GM12878 (cell line): ENCODE data around the gene HEATR3. TPM values are rescaled to one million over a fixed set of nuclear protein-coding genes. Genes with fewer than 3 reads are reported as not detected.
A peak's percentile ranks its signal among the peaks of the same experiment; 100 is the strongest.

Source experiments
- ASH2L ChIP-seq: fragments of 300-600, 200-600 bp; sonication (generic); IDR thresholded peaks from 2 replicates; pipeline ENCODE4 v1.6.1; 2017; ENCODE audit warnings: low read depth, mild to moderate bottlenecking, borderline replicate concordance
- FOXM1 ChIP-seq: IDR thresholded peaks from 2 replicates; pipeline ENCODE4 v1.6.1; 2012; ENCODE audit warnings: low read depth, mild to moderate bottlenecking, inconsistent platforms, low read length, moderate library complexity
- HDGF ChIP-seq: fragments of 450-650 bp; IDR thresholded peaks from 2 replicates; pipeline ENCODE4 v1.6.1; 2016; ENCODE audit warnings: antibody characterized with exemption
- TBL1XR1 ChIP-seq: IDR thresholded peaks from 2 replicates; pipeline ENCODE4 v1.6.1; 2012; ENCODE audit warnings: low read depth, low read length, improper control_type of control experiment
- TCF12 ChIP-seq: IDR thresholded peaks from 2 replicates; pipeline ENCODE4 v1.6.1; 2011; ENCODE audit warnings: low read depth, mild to moderate bottlenecking, low read length
- ZNF622 ChIP-seq: fragments of 450-650 bp; IDR thresholded peaks from 2 replicates; pipeline ENCODE4 v1.6.1; 2017; ENCODE audit warnings: mild to moderate bottlenecking, inconsistent platforms
- polyA plus RNA-seq, 11 experiments: library from polyadenylated mRNA; depleted of rRNA in 4 of 11; unstranded in 6 of 11; stranded (reverse) in 5 of 11; fragments of >200 nt; fragmentation: Nextera tagmentation in 4 of 11; fragmentation: Illumina TruSeq in 1 of 11; extraction: Ambion mirVana in 4 of 11; extraction: Trizol in 1 of 11; gene quantifications; 1 replicate in 1 of 11; 2 replicates in 10 of 11; pipeline versions ENCODE4 v1.2.1 to v1.2.3, GENCODE V29; 2011 to 2016; ENCODE audit warnings: inconsistent platforms in 2 of 11, missing spikeins in 2 of 11, low read depth in 1 of 11
- total RNA-seq, 4 experiments: library from RNA; depleted of rRNA in 3 of 4; stranded (reverse); fragments of >200 nt in 3 of 4; fragmentation: Illumina TruSeq in 1 of 4; extraction: Trizol in 1 of 4; gene quantifications; 2 replicates each; pipeline versions ENCODE4 v1.2.1 to v1.2.3, GENCODE V29; 2013 to 2021
- TF ChIP-seq, protein P1 (sequence below): fragments of 450-650 bp; formaldehyde crosslinking; IDR thresholded peaks from 2 replicates; pipeline ENCODE4 v1.5.0; 2022; ENCODE audit warnings: mild to moderate bottlenecking, missing genetic modification characterization
- TF ChIP-seq, protein P2 (sequence below): fragments of 450-650 bp; formaldehyde crosslinking; IDR thresholded peaks from 2 replicates; pipeline ENCODE4 v1.4.0; 2022; ENCODE audit warnings: mild to moderate bottlenecking, moderate library complexity
- TF ChIP-seq, protein P3 (sequence below): fragments of 450-650 bp; formaldehyde crosslinking; IDR thresholded peaks from 2 replicates; pipeline ENCODE4 v1.4.0; 2020; ENCODE audit warnings: mild to moderate bottlenecking, moderate library complexity
- TF ChIP-seq, protein P4 (sequence below): fragments of 450-650 bp; IDR thresholded peaks from 2 replicates; pipeline ENCODE4 v1.6.1; 2017; ENCODE audit warnings: antibody characterized with exemption, mild to moderate bottlenecking, moderate library complexity
- TF ChIP-seq, protein P5 (sequence below): fragments of 450-650 bp; IDR thresholded peaks from 2 replicates; pipeline ENCODE4 v1.6.1; 2016; ENCODE audit warnings: mild to moderate bottlenecking
- TF ChIP-seq, protein P6 (sequence below): fragments of 150-350 bp; IDR thresholded peaks from 2 replicates; pipeline ENCODE4 v1.6.1; 2014; ENCODE audit warnings: mild to moderate bottlenecking, low read depth, low read length
- TF ChIP-seq, protein P7 (sequence below): IDR thresholded peaks from 2 replicates; pipeline ENCODE4 v1.6.1; 2012; ENCODE audit warnings: low read depth, low read length, improper control_type of control experiment

HEATR3 gene
- total and polyA plus RNA-seq, 10 of the 15 experiments (the other 5 are each of a cell fraction or from before 2014, with no cell fraction given): 1.5 to 30.0 (median 17.7) TPM

DNA sequence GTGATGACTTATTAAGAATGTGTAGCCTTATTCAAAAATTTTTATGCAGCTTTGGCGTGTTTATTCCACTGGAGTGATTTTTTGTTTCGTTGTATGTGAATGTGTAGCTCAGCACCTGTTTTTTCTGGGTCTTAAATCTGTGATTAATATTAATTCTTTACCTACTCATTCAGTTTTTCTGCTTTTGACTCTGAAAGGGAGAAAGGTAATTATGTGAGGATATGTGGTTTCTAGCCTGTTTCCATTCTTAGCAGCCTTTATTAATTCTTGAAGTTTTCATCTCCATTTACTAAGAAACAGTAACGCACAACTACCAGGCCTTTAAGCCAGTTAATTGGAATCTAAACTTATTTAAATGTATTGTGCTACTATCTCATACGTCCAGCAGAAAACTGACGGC, 7.0 kb downstream of the HEATR3 start (continued):
- TF ChIP-seq, protein P1, sequence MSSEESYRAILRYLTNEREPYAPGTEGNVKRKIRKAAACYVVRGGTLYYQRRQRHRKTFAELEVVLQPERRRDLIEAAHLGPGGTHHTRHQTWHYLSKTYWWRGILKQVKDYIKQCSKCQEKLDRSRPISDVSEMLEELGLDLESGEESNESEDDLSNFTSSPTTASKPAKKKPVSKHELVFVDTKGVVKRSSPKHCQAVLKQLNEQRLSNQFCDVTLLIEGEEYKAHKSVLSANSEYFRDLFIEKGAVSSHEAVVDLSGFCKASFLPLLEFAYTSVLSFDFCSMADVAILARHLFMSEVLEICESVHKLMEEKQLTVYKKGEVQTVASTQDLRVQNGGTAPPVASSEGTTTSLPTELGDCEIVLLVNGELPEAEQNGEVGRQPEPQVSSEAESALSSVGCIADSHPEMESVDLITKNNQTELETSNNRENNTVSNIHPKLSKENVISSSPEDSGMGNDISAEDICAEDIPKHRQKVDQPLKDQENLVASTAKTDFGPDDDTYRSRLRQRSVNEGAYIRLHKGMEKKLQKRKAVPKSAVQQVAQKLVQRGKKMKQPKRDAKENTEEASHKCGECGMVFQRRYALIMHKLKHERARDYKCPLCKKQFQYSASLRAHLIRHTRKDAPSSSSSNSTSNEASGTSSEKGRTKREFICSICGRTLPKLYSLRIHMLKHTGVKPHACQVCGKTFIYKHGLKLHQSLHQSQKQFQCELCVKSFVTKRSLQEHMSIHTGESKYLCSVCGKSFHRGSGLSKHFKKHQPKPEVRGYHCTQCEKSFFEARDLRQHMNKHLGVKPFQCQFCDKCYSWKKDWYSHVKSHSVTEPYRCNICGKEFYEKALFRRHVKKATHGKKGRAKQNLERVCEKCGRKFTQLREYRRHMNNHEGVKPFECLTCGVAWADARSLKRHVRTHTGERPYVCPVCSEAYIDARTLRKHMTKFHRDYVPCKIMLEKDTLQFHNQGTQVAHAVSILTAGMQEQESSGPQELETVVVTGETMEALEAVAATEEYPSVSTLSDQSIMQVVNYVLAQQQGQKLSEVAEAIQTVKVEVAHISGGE (CRISPR knock-in tag): no peak
- no peak for TF ChIP-seq ASH2L
- TF ChIP-seq, protein P2, sequence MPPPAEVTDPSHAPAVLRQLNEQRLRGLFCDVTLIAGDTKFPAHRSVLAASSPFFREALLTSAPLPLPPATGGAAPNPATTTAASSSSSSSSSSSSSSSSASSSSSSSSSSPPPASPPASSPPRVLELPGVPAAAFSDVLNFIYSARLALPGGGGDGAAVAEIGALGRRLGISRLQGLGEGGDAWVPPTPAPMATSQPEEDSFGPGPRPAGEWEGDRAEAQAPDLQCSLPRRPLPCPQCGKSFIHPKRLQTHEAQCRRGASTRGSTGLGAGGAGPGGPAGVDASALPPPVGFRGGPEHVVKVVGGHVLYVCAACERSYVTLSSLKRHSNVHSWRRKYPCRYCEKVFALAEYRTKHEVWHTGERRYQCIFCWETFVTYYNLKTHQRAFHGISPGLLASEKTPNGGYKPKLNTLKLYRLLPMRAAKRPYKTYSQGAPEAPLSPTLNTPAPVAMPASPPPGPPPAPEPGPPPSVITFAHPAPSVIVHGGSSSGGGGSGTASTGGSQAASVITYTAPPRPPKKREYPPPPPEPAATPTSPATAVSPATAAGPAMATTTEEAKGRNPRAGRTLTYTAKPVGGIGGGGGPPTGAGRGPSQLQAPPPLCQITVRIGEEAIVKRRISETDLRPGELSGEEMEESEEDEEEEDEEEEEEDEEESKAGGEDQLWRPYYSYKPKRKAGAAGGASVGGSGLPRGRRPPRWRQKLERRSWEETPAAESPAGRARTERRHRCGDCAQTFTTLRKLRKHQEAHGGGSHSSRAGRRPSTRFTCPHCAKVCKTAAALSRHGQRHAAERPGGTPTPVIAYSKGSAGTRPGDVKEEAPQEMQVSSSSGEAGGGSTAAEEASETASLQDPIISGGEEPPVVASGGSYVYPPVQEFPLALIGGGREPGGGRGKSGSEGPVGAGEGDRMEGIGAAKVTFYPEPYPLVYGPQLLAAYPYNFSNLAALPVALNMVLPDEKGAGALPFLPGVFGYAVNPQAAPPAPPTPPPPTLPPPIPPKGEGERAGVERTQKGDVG (CRISPR knock-in tag): no peak
- TF ChIP-seq, protein P3, sequence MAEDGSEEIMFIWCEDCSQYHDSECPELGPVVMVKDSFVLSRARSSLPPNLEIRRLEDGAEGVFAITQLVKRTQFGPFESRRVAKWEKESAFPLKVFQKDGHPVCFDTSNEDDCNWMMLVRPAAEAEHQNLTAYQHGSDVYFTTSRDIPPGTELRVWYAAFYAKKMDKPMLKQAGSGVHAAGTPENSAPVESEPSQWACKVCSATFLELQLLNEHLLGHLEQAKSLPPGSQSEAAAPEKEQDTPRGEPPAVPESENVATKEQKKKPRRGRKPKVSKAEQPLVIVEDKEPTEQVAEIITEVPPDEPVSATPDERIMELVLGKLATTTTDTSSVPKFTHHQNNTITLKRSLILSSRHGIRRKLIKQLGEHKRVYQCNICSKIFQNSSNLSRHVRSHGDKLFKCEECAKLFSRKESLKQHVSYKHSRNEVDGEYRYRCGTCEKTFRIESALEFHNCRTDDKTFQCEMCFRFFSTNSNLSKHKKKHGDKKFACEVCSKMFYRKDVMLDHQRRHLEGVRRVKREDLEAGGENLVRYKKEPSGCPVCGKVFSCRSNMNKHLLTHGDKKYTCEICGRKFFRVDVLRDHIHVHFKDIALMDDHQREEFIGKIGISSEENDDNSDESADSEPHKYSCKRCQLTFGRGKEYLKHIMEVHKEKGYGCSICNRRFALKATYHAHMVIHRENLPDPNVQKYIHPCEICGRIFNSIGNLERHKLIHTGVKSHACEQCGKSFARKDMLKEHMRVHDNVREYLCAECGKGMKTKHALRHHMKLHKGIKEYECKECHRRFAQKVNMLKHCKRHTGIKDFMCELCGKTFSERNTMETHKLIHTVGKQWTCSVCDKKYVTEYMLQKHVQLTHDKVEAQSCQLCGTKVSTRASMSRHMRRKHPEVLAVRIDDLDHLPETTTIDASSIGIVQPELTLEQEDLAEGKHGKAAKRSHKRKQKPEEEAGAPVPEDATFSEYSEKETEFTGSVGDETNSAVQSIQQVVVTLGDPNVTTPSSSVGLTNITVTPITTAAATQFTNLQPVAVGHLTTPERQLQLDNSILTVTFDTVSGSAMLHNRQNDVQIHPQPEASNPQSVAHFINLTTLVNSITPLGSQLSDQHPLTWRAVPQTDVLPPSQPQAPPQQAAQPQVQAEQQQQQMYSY: no peak
- TF ChIP-seq TCF12: no peak
- TF ChIP-seq, protein P4, sequence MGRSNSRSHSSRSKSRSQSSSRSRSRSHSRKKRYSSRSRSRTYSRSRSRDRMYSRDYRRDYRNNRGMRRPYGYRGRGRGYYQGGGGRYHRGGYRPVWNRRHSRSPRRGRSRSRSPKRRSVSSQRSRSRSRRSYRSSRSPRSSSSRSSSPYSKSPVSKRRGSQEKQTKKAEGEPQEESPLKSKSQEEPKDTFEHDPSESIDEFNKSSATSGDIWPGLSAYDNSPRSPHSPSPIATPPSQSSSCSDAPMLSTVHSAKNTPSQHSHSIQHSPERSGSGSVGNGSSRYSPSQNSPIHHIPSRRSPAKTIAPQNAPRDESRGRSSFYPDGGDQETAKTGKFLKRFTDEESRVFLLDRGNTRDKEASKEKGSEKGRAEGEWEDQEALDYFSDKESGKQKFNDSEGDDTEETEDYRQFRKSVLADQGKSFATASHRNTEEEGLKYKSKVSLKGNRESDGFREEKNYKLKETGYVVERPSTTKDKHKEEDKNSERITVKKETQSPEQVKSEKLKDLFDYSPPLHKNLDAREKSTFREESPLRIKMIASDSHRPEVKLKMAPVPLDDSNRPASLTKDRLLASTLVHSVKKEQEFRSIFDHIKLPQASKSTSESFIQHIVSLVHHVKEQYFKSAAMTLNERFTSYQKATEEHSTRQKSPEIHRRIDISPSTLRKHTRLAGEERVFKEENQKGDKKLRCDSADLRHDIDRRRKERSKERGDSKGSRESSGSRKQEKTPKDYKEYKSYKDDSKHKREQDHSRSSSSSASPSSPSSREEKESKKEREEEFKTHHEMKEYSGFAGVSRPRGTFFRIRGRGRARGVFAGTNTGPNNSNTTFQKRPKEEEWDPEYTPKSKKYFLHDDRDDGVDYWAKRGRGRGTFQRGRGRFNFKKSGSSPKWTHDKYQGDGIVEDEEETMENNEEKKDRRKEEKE: no peak
- no peak for TF ChIP-seq TBL1XR1
- TF ChIP-seq FOXM1: peak; percentile 87; the same call in 1 of the 2 replicates
- no peak for TF ChIP-seq HDGF
- TF ChIP-seq, protein P5, sequence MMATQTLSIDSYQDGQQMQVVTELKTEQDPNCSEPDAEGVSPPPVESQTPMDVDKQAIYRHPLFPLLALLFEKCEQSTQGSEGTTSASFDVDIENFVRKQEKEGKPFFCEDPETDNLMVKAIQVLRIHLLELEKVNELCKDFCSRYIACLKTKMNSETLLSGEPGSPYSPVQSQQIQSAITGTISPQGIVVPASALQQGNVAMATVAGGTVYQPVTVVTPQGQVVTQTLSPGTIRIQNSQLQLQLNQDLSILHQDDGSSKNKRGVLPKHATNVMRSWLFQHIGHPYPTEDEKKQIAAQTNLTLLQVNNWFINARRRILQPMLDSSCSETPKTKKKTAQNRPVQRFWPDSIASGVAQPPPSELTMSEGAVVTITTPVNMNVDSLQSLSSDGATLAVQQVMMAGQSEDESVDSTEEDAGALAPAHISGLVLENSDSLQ: no peak
- TF ChIP-seq, protein P6, sequence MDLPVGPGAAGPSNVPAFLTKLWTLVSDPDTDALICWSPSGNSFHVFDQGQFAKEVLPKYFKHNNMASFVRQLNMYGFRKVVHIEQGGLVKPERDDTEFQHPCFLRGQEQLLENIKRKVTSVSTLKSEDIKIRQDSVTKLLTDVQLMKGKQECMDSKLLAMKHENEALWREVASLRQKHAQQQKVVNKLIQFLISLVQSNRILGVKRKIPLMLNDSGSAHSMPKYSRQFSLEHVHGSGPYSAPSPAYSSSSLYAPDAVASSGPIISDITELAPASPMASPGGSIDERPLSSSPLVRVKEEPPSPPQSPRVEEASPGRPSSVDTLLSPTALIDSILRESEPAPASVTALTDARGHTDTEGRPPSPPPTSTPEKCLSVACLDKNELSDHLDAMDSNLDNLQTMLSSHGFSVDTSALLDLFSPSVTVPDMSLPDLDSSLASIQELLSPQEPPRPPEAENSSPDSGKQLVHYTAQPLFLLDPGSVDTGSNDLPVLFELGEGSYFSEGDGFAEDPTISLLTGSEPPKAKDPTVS: no peak
- TF ChIP-seq ZNF622: no peak
- TF ChIP-seq, protein P7, sequence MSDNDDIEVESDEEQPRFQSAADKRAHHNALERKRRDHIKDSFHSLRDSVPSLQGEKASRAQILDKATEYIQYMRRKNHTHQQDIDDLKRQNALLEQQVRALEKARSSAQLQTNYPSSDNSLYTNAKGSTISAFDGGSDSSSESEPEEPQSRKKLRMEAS: no peak
